Trophoblast cell (in vitro differentiated cells and primary cell): ENCODE measurements around the gene BCO1.

Source experiments
- DNase-seq, 2 donors: peaks; one replicate each; pipeline ENCODE4 v3.0.0-alpha.2; 2016
- H2AFZ ChIP-seq: 2 replicates; pipeline ENCODE4 v1.6.1; 2013; ENCODE audit warnings: low read length, moderate library complexity, mild to moderate bottlenecking; ENCODE audit not compliant: insufficient read depth, poor library complexity
- H2AK5ac ChIP-seq: 2 replicates; pipeline ENCODE4 v1.6.1; 2013; ENCODE audit warnings: mild to moderate bottlenecking, low read length
- H2BK120ac ChIP-seq: 2 replicates; pipeline ENCODE4 v1.6.1; 2013; ENCODE audit warnings: low read length, mild to moderate bottlenecking, moderate library complexity; ENCODE audit not compliant: insufficient read depth, poor library complexity
- H2BK12ac ChIP-seq: 2 replicates; pipeline ENCODE4 v1.6.1; 2013; ENCODE audit warnings: mild to moderate bottlenecking, low read length, moderate library complexity
- H2BK5ac ChIP-seq: 2 replicates; pipeline ENCODE4 v1.6.1; 2013; ENCODE audit warnings: low read length, low read depth, moderate library complexity, mild to moderate bottlenecking; ENCODE audit not compliant: poor library complexity
- H3K14ac ChIP-seq: 2 replicates; pipeline ENCODE4 v1.6.1; 2013; ENCODE audit warnings: mild to moderate bottlenecking, low read length
- H3K18ac ChIP-seq: 2 replicates; pipeline ENCODE4 v1.6.1; 2013; ENCODE audit warnings: mild to moderate bottlenecking, low read length
- H3K23ac ChIP-seq: 2 replicates; pipeline ENCODE4 v1.6.1; 2013; ENCODE audit warnings: low read length
- H3K27ac ChIP-seq: 2 replicates; pipeline ENCODE4 v1.5.1; 2013; ENCODE audit warnings: low read depth, mild to moderate bottlenecking, inconsistent platforms, low read length, moderate library complexity
- H3K27me3 ChIP-seq: 2 replicates; pipeline ENCODE4 v1.6.1; 2013; ENCODE audit warnings: inconsistent platforms, mild to moderate bottlenecking, low read length, moderate library complexity; ENCODE audit not compliant: insufficient read depth
- H3K36me3 ChIP-seq, 2 experiments: 1 replicate in 1 of 2; 2 replicates in 1 of 2; pipeline ENCODE4 v1.6.1; 2013; ENCODE audit warnings: low read length in 2 of 2, mild to moderate bottlenecking in 2 of 2, moderate library complexity in 1 of 2; ENCODE audit not compliant: insufficient read depth in 2 of 2, control insufficient read depth in 1 of 2
- H3K4ac ChIP-seq: 2 replicates; pipeline ENCODE4 v1.6.1; 2013; ENCODE audit warnings: low read depth, mild to moderate bottlenecking, low read length, moderate library complexity
- H3K4me1 ChIP-seq, 2 experiments: 1 replicate in 1 of 2; 2 replicates in 1 of 2; pipeline ENCODE4 v1.6.1; 2013; ENCODE audit warnings: low read length in 2 of 2, mild to moderate bottlenecking in 2 of 2, moderate library complexity in 1 of 2; ENCODE audit not compliant: insufficient read depth in 2 of 2, control insufficient read depth in 1 of 2
- H3K4me2 ChIP-seq: 2 replicates; pipeline ENCODE4 v1.6.1; 2013; ENCODE audit warnings: inconsistent platforms, mild to moderate bottlenecking, low read length, moderate library complexity
- H3K4me3 ChIP-seq: 2 replicates; pipeline ENCODE4 v1.5.1; 2013; ENCODE audit warnings: mild to moderate bottlenecking, low read depth, low read length, inconsistent platforms
- H3K79me1 ChIP-seq: one replicate; pipeline ENCODE4 v1.6.1; 2013; ENCODE audit warnings: low read length
- H3K79me2 ChIP-seq: 2 replicates; pipeline ENCODE4 v1.6.1; 2013; ENCODE audit warnings: low read length, mild to moderate bottlenecking; ENCODE audit not compliant: control insufficient read depth, insufficient read depth, poor library complexity
- H3K9ac ChIP-seq: 2 replicates; pipeline ENCODE4 v1.6.1; 2013; ENCODE audit warnings: mild to moderate bottlenecking, low read length
- H3K9me3 ChIP-seq: 2 replicates; pipeline ENCODE4 v1.6.1; 2013; ENCODE audit warnings: low read depth, mild to moderate bottlenecking, control low read depth, inconsistent platforms, low read length; ENCODE audit not compliant: insufficient read depth
- H4K12ac ChIP-seq: 2 replicates; pipeline ENCODE4 v1.6.1; 2013; ENCODE audit warnings: low read depth, mild to moderate bottlenecking, low read length, moderate library complexity
- H4K8ac ChIP-seq: 2 replicates; pipeline ENCODE4 v1.6.1; 2013; ENCODE audit warnings: low read depth, mild to moderate bottlenecking, low read length, moderate library complexity
- H4K91ac ChIP-seq: one replicate; pipeline ENCODE4 v1.6.1; 2013; ENCODE audit warnings: low read depth, mild to moderate bottlenecking, low read length, moderate library complexity
- WGBS: extraction: QIAGEN DNeasy Blood & Tissue Kit; methylation state at CpG from one replicate; pipeline ENCODE4 v1.1.7; 2013; ENCODE audit warnings: missing lambda C conversion rate; ENCODE audit not compliant: insufficient read length, insufficient coverage; ENCODE audit errors: extremely low coverage; 5-methylcytosine and 5-hydroxymethylcytosine counted together

BCO1 gene

DNA sequence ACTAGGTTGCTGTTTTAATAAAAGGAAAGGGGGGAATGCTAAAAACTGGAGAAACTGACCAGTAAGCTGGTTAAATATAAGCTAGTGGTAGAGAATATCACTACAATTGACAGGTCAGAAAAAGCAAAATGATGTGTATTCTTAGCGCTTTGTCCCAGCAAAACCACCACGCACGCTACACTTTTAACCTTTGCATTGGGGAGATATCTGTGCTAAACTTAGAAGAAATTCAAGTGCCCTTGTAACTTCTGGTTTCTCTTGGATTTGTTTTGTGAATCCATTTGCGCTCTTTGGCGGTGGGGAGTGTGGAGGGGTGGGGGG lies 77.6 kb downstream of the BCO1 start:
- Histone ChIP-seq H3K36me3 (peaks cover 0 to 3% of the 10 kb centered on the region in 2 experiments), H3K79me1 (peaks cover 4% of the 10 kb centered on the region), H3K79me2 (peaks cover 8% of the 10 kb centered on the region), H3K9ac (no peak overlapping the region), H3K4me2 (peak overlapping the region; percentile 68), H3K27me3 (no peaks in the 10 kb centered on the region), H3K14ac (no peak overlapping the region), H3K9me3 (no peaks in the 10 kb centered on the region), H3K4me3 (no peak overlapping the region), H4K12ac (no peak overlapping the region), H2AFZ (no peak overlapping the region), H2BK12ac (no peak overlapping the region), H2BK5ac (no peak overlapping the region), H2AK5ac (no peak overlapping the region), H4K91ac (no peak overlapping the region), H3K18ac (no peak overlapping the region), H3K27ac (no peak overlapping the region), H3K4ac (no peak overlapping the region), H3K4me1 (peaks cover 2 to 16% of the 10 kb centered on the region in 2 experiments), H2BK120ac (no peak overlapping the region), H4K8ac (no peak overlapping the region), H3K23ac (no peak overlapping the region)
- no CpG with 5 or more reads among the region's 5 CpGs for WGBS
- no peak for DNase-seq

DNA sequence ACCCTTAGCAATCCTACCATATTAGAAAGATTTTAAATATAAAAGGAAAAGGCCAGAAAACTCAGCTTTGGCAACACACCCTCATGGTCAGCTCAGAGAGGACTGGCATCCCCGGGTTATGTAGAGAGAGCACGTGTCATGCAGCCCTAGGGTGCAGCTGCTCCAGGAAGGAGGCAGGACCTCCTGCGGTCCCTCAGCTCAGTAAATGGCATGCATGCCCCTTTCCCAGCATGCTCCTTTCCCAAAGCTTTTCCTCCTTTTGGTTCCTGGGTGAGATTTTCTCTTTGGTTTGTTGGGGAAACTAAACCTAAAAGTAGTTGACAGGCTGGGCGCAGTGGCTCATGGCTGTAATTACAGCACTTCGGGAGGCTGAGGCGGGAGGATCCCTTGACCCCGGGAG lies 80.2 kb downstream of the BCO1 start:
- no peak overlapping the region for H3K14ac ChIP-seq
- no CpG with 5 or more reads among the region's 7 CpGs for WGBS

DNA sequence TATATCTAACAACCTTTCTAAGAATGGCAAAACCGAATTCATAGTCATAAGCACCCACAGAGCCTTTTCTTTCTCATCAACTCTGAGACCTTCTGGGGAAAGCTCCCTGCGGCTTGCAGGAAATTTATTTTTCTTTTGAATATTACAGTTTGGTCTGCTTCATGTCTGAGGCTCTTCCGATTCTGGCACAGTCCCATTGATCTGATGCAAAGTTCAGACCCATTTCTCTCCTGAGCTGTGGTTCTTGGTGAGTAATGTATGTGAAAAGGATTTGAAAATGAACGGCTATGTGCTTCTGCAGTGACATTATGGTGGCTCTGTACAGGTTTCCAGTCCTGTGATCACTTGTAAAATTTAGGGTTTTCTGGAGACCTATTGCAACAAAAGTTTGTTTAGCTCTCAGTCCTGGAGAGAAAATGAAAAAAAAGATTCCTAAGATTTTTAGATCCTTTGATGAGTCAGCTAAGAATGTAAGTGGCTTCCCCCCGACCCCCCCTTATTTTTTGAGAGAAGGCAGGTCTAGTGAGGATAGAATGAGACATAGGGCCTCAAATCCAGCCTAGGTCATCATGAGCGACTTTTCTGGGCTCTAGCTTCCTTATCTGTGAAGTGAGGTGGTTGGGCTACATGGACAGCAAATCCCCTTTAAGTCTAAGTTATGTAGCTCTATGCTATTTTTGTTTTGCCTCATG lies 80.9 kb downstream of the BCO1 start:
- Histone ChIP-seq H3K4me3 (no peak overlapping the region), H3K79me1 (peaks cover 4% of the 10 kb centered on the region), H2AFZ (no peak overlapping the region), H4K91ac (no peak overlapping the region), H2BK12ac (no peak overlapping the region), H3K4me2 (no peak overlapping the region), H3K79me2 (peaks cover 10% of the 10 kb centered on the region), H2BK5ac (no peak overlapping the region), H4K12ac (no peak overlapping the region), H3K9me3 (no peaks in the 10 kb centered on the region), H3K36me3 (no peaks in the 10 kb centered on the region), H3K27ac (no peak overlapping the region), H3K18ac (no peak overlapping the region), H3K23ac (no peak overlapping the region), H2BK120ac (no peak overlapping the region), H4K8ac (no peak overlapping the region), H3K4ac (no peak overlapping the region), H2AK5ac (no peak overlapping the region), H3K9ac (no peak overlapping the region), H3K14ac (no peak overlapping the region), H3K27me3 (no peaks in the 10 kb centered on the region), H3K4me1 (peaks cover 0 to 7% of the 10 kb centered on the region in 2 experiments)
- WGBS: no CpG with 5 or more reads among the region's 6 CpGs
- peak in 1 of 2 donors; percentile 18 for DNase-seq

More for the DNA sequence above, 80.2 kb downstream of the BCO1 start:
- Histone ChIP-seq H3K4me2 (no peak overlapping the region), H2BK120ac (no peak overlapping the region), H3K36me3 (no peaks in the 10 kb centered on the region), H3K27ac (no peak overlapping the region), H2BK5ac (no peak overlapping the region), H3K79me2 (peaks cover 8% of the 10 kb centered on the region), H3K4me1 (peaks cover 2 to 12% of the 10 kb centered on the region in 2 experiments), H3K23ac (no peak overlapping the region), H3K27me3 (no peaks in the 10 kb centered on the region), H2AK5ac (no peak overlapping the region), H3K4ac (peak overlapping the region; percentile 58), H4K12ac (no peak overlapping the region), H3K18ac (no peak overlapping the region), H3K9me3 (no peaks in the 10 kb centered on the region), H4K8ac (no peak overlapping the region), H2BK12ac (no peak overlapping the region), H3K4me3 (no peak overlapping the region), H3K9ac (no peak overlapping the region), H2AFZ (no peak overlapping the region), H4K91ac (no peak overlapping the region), H3K79me1 (peaks cover 4% of the 10 kb centered on the region)
- DNase-seq: peak in 1 of 2 donors; percentile 10

DNA sequence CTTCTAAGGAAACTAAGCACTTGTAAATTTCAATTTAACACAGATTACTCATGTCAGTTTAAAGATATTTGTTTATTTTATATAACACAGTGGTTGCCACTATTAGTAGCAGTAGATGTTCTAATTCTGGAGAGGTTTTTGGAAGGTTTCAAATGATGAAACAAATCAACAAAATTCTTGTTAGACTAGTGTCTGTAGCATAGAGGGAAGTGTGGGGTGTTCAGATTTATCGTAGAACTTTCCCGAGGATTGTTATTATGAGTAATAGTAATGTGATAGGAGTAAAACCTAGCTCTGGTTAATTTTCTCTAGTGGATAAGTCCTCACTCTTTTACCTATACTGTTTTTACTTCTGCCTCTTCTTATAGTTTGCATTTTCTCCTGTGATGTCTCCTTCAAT lies 82.5 kb downstream of the BCO1 start:
- Histone ChIP-seq H3K36me3 (peaks cover 0 to 3% of the 10 kb centered on the region in 2 experiments), H3K27ac (no peak overlapping the region), H3K9ac (no peak overlapping the region), H3K4me3 (no peak overlapping the region), H3K4ac (no peak overlapping the region), H2AK5ac (no peak overlapping the region), H4K12ac (no peak overlapping the region), H3K9me3 (no peaks in the 10 kb centered on the region), H4K91ac (no peak overlapping the region), H2BK120ac (no peak overlapping the region), H3K4me2 (no peak overlapping the region), H3K4me1 (peaks cover 0 to 7% of the 10 kb centered on the region in 2 experiments), H2BK12ac (no peak overlapping the region), H4K8ac (no peak overlapping the region), H3K79me2 (peaks cover 1% of the 10 kb centered on the region), H3K14ac (no peak overlapping the region), H2BK5ac (no peak overlapping the region), H2AFZ (no peak overlapping the region), H3K23ac (no peak overlapping the region), H3K27me3 (no peaks in the 10 kb centered on the region), H3K79me1 (no peaks in the 10 kb centered on the region), H3K18ac (no peak overlapping the region)
- WGBS: no CpG with 5 or more reads among the region's 2 CpGs
- DNase-seq: no peak
